ENCODE measurements around the gene BUB1.
A peak's percentile ranks its signal among the peaks of the same experiment; 100 is the strongest.
"Not testable (repeated sequence)": the region's sequence is repeated elsewhere in the genome, so short reads cannot be mapped to it uniquely, and the experiment has no call there.

Gene BUB1

DNA sequence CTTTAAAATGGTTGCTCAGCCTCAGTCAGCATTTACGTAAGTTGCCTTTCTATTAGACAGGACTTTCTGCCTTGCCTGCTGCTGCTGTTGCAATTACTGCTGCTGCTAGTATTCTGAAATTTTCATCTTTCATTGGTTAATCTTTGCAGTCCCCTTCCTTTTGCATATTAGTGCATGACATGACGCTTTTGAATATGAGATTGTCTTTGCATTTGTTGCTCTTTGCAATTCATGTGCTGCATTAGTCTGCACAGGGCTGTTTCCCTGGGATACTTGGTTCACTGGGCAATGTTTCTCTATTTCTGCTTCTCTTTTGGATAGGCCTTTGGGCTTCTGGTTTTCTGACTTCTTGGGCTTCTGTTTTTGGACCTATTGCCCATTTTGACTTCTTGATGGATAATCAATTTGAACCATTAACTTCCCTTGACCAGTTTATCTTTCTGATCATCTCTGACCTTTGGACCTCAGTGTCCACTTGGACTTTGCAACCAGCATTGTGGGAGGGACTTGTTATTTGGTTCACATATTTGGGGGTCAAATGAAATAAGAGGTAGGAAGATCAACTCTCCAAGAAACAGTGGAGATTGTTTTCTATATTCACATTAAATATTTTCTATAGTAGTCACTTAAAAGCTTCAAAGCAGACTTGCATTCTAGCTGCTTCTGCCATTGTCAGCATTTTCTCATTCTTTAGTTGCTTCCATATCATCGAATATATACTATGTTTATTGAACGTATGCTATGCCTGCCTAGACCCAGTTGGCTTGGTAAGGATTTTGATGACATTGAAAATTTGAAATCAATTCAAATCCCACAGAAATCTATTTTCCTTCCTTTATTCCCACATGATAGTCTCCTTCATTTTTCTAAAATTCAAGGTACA, 12.5 kb upstream of the BUB1 start:
- no peak for DNase-seq (ENCODE audit: low spot score)

- DNase-seq (ENCODE audit: low spot score): no peak
These were observed 10.8 kb upstream of the BUB1 start for GRCh38 chr2:110688594-110689091.

GRCh38 chr2:110687775-110688484, 10.1 kb upstream of the BUB1 start:
- DNase-seq (ENCODE audit: low spot score): not testable (repeated sequence)

GRCh38 chr2:110682872-110683271, 5.0 kb upstream of the BUB1 start:
- no peak for DNase-seq (ENCODE audit: low spot score)

- DNase-seq (ENCODE audit: low spot score): no peak
These were observed 4.4 kb upstream of the BUB1 start for GRCh38 chr2:110682267-110682666.

DNA sequence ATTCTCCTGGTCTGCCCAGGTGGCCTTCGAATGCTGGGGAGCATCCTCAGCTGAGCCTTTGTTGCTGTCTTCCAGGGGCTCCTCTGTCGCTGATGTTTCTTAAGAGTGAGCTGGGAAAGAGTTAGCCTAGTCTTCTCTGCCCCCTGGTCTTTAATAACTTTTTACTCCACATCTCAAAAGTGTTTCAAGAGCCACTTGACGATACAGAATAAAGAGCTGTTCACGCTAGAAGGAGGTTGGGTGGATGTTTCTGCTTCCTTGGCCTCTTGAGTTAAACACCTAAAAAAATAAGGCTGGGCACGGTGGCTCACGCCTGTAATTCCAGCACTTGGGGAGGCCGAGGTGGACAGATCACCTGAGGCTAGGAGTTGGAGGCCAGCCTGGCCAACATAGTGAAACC, 2.8 kb upstream of the BUB1 start:
- no peak for DNase-seq (ENCODE audit: low spot score)

DNA sequence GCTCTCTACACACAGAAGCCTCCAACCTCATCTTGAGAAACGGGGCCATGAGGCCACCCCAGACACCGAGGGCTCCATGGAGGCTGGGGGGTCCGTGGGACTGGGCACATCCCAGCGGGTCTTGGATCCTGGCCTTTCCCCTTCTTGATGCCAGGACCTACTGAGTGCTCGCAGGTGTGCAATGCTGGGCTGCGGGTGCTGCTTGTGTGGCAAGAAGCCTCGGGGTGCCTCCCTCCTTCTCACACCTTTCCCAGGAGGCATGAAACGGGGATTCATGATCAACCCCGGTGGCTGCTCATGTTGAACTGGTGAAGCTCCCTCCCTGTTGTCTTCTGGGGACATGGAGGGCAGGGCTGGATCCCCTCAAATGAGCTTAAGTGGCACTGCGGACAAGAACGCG, 2.0 kb upstream of the BUB1 start:
- no peak for DNase-seq (ENCODE audit: low spot score)

DNA sequence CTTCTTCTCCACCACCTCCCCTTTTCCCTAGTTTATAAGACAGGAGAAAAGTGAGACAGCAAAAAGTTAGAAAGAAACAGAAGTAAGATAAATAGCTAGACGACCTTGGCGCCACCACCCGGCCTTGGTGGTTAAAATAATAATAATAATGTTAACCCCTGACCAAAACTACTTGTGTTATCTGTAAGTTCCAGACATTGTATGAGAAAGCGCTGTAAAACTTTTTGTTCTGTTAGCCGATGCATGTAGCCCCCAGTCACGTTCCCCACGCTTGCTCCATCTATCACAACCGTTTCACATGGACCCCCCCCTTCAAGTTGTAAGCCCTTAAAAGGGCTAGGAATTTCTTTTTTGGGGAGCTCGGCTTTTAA, 1.5 kb upstream of the BUB1 start:
- no peak for DNase-seq (ENCODE audit: low spot score)

DNA sequence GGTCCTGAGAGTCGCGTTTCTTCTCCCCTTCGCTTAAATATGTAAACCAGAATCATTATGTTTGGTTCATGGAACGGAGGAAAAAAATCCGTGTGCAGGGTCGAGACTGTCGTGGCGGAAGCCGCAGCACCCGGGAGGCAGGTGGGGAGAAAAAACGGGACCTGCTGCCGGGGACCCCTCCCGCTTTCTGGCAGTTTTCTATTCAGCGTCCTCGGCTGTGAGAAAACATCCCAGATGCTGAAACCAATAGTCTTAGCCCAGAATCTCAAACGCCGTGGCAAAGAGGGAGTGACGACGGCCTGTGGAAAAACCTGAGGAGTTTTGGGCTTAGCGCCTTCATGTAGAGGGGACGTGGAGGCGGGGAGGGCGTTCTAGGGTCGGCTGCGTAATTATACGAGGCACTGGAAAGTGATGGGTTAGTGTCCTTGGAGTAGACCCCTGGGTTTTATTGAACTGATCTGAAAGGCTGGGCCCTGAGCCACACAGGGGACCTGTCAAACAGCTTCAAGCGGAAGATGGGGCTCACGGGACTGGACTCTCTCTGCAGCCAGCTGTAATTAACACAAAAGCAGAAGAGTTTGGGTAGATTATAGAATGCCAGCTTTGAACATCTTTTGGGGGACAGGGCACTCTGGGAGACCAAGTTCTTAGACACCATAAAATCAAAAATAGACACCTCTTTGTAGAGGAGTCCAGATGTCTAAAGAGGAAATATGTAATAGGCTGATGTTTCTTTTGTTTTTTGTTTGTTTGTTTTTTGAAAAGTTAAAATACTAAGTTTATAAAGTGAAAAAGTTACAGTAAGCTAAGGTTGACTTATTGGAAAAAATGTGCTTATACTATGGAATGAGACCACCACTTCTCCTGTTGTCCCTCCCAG, 834 bp upstream of the BUB1 start:
- DNase-seq (ENCODE audit: low spot score): peak; percentile 25

GRCh38 chr2:110677080-110677479, 783 bp downstream of the BUB1 start:
- no peak for DNase-seq (ENCODE audit: low spot score)

DNA sequence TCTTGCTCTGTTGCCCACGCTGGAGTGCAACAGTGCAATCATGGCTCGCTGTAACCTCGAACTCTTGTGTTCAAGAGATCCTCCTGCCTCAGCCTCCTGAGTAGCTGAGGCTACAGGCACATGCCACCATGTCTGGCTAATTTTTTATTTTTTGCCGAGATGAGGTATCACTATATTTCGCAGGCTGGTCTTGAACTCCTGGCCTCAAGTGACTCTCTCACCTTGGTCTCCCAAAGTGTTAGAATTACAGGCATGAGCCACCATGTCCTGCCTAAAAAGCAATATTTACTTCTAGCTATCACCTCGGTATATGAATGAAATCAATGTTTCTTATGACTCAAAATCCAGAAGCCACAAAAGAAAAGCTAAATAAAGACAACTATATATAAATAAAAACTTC, 2.2 kb downstream of the BUB1 start:
- no peak for DNase-seq (ENCODE audit: low spot score)

DNA sequence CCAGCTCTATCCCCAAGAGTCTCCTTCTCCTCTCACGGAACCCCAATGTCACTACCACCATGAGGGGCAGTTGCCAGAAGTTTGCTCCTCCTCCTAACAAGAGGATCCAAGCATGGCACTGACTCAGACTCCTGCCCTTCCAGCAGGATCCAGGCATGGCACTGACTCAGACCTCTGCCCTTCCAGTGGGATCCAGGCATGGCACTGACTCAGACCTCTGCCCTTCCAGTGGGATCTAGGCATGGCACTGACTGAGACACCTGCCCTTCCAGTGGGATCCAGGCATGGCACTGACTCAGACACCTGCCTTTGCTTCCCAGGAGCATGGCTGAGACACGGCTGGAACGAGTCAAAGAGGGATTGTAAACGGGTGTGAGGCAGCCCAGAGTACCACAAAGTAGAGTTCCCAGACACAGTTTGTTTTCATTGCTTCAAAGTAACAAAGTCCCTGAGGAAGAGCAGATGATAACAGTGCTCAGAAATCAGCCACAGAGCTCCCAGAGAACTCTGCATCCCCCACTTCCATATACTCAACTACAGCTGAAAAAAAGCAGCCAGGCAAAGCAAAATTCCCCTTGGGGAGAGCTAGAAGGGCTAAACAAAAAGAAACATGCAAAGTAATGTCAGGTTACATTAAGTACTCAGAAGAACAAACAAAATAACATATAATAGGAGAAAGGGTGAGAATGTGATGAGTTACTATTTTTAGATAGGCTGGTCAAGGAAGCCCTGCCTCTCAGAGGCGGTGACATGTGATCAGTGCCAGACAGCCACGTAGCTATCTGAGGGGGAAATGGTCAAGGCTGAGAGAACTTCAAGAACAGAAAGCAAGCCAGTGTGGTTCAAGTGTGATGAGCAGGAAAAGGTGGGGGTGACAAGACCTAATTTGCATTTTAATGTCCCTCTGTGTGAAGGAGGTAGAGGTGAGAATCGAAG, 3.0 kb downstream of the BUB1 start:
- DNase-seq (ENCODE audit: low spot score): no peak

DNA sequence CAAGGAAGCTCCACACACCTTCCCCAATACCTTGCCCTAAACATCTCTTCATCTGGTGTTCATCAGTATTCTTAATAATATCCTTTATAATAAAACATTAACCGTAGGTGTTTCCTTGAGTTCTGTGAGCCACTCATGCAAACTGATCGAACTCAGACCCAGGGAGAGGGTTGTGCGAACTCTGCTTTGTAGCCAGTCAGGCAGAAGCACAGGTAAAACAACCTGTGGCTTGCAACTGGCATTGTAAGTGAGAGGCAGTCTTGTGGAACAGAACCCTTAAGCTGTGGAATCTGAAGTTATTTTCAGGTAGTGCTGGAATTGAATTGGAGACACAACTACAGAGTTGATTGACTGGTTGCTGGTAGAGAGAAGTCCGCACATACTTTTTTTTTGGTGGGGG, 4.7 kb downstream of the BUB1 start:
- no peak for DNase-seq (ENCODE audit: low spot score)

- DNase-seq (ENCODE audit: low spot score): no peak
These were observed 7.0 kb downstream of the BUB1 start for GRCh38 chr2:110670826-110671225.

- no peak for DNase-seq (ENCODE audit: low spot score)
These were observed 8.8 kb downstream of the BUB1 start for GRCh38 chr2:110669079-110669478.

DNA sequence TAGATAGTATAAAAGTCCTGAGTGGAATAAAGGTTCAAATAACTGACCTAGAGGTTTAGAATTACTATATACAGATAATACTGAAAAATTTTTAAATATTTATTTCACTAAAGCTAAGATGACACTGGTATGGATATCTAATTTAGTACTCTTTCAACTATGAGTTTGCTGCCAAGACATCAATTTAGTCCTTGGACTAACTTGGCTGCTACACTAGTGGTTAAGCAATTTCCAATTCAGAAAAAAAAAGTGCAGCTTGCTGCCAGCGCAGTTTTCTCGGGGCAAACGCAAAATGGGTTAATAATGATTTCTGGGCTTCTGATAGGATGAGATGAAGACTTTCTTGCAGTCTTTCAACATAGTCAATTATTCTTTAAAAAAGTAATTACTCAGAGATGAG, 10.8 kb downstream of the BUB1 start:
- no peak for DNase-seq (ENCODE audit: low spot score)

- DNase-seq (ENCODE audit: low spot score): no peak
These were observed 13.7 kb downstream of the BUB1 start for GRCh38 chr2:110664135-110664534.

DNA sequence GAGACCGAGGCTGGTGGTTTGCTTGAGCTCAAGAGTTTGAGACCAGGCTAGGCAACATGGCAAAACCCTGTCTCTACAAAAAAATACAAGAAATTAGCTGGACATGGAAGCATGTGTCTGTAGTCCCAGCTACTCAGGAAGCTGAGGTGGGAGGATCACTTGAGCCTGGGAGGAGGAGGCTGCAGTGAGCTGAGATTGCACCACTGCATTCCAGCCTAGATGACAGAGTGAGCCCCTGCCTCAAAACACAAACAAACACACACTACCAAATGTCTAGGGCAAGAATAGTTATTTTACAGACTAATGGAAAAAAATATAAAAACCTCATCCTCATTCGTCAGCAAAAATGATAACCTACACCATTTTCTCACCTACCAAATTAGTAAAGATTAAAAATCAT, 15.3 kb downstream of the BUB1 start:
- DNase-seq (ENCODE audit: low spot score): no peak

GRCh38 chr2:110660558-110660957, 17.3 kb downstream of the BUB1 start:
- no peak for DNase-seq (ENCODE audit: low spot score)

GRCh38 chr2:110659248-110659647, 18.6 kb downstream of the BUB1 start:
- no peak for DNase-seq (ENCODE audit: low spot score)

DNA sequence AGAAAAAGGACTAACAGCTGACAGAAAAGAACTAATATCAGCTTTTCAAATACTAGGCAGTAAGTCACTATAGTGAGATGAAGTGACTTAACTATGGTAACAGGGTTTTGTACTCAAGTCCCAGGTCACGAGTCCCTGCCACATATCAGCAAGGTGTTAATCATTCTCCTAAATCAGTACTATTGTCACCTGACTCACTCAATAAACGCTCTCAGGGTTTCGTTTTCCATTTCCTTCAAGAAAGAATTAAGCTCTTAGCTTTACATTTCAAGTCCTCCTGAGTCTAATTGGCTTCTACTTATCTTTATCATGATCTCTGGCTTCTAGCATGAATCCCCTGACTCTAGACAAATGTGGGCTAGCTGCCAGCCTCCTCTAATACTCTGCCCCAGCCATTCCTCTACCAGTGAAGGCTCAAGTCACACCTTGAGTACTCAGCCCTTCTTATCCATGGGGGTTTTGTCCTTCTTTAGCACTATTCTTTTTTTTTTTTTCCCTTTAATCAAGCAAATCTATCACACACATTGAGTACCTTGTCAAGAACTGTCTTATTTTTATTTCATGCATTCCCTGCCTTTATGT, 20.0 kb downstream of the BUB1 start:
- no peak for DNase-seq (ENCODE audit: low spot score)
